ENCODE results near the gene ROPN1L.

DNA sequence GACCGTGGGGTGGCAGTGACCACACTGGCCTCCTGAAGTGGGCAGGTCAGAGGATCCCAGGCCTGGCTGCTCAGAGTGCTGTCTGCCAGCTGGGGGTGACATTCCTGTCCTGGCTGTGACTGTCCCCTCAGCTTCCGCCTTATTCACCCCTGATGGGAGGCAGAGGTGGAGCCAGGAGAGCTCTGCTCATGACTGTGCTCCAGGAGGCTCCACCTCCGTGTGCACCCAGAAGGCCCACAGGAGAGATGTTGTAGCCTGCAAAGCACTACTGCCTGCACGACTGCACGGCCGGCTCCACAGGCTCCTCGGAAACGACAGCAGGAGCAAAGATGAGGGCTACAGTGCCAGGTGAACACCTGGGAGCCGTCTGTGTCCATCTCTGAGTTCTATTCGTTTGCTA, 60.9 kb downstream of the ROPN1L start:
- no peak for TF ChIP-seq POLR2A (IDR thresholded peaks at IDR 0.05)
- TF ChIP-seq, protein P1, sequence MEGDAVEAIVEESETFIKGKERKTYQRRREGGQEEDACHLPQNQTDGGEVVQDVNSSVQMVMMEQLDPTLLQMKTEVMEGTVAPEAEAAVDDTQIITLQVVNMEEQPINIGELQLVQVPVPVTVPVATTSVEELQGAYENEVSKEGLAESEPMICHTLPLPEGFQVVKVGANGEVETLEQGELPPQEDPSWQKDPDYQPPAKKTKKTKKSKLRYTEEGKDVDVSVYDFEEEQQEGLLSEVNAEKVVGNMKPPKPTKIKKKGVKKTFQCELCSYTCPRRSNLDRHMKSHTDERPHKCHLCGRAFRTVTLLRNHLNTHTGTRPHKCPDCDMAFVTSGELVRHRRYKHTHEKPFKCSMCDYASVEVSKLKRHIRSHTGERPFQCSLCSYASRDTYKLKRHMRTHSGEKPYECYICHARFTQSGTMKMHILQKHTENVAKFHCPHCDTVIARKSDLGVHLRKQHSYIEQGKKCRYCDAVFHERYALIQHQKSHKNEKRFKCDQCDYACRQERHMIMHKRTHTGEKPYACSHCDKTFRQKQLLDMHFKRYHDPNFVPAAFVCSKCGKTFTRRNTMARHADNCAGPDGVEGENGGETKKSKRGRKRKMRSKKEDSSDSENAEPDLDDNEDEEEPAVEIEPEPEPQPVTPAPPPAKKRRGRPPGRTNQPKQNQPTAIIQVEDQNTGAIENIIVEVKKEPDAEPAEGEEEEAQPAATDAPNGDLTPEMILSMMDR (IDR thresholded peaks at IDR 0.05), result no peak
